Stomach (tissue), 9 donors: ENCODE results near the gene HLA-DOB. TPM values are rescaled to one million over a fixed set of nuclear protein-coding genes. Genes with fewer than 3 reads are reported as not detected.
A peak's percentile ranks its signal among the peaks of the same experiment; 100 is the strongest.
"Not testable (repeated sequence)": the region's sequence is repeated elsewhere in the genome, so short reads cannot be mapped to it uniquely, and the experiment has no call there.

Source experiments
- DNase-seq, 2 donors: peaks; one replicate each; pipeline versions ENCODE4 v3.0.0 to v3.0.0-alpha.2; 2013 to 2019
- H3K27ac ChIP-seq, 5 donors: fragments of 200-600 bp in 4 of 5; sonication (generic) in 4 of 5; one replicate each; pipeline ENCODE4 v1.5.1; 2013 to 2019; ENCODE audit warnings: mild to moderate bottlenecking in 1 of 5, moderate library complexity in 1 of 5
- H3K27me3 ChIP-seq, 3 donors: fragments of 200-600 bp; sonication (generic); one replicate each; pipeline ENCODE4 v1.5.1; 2017 to 2019; ENCODE audit warnings: mixed run types in 1 of 3
- H3K36me3 ChIP-seq, 4 donors: fragments of 200-600 bp; sonication (generic); 1 replicate in 3 of 4; 2 replicates in 1 of 4; pipeline ENCODE4 v1.5.1; 2016 to 2019
- H3K4me1 ChIP-seq, 4 donors: fragments of 200-600 bp; sonication (generic); one replicate each; pipeline ENCODE4 v1.5.1; 2016 to 2019
- H3K4me3 ChIP-seq, 4 donors: fragments of 200-600 bp; sonication (generic) in 3 of 4; one replicate each; pipeline ENCODE4 v1.5.1; 2016 to 2019; ENCODE audit warnings: mild to moderate bottlenecking in 1 of 4
- H3K9me3 ChIP-seq, 4 donors: fragments of 200-600 bp; sonication (generic); one replicate each; pipeline ENCODE4 v1.5.1; 2016 to 2019
- CTCF ChIP-seq, 7 experiments: fragments of 450-650 bp in 4 of 7; fragments of 200-600 bp in 3 of 7; sonication (generic) in 3 of 7; IDR thresholded peaks; one replicate each; pipeline ENCODE4 v1.5.1; 2016 to 2019; ENCODE audit warnings: antibody characterized with exemption in 7 of 7, control low read depth in 2 of 7, mild to moderate bottlenecking in 1 of 7
- EP300 ChIP-seq: sonication (generic); formaldehyde crosslinking; IDR thresholded peaks from one replicate; pipeline ENCODE4 v1.6.1; 2017; ENCODE audit warnings: antibody characterized with exemption
- POLR2A ChIP-seq, 4 donors: fragments of 450-650 bp; IDR thresholded peaks; one replicate each; pipeline ENCODE4 v1.6.1; 2016; ENCODE audit warnings: antibody characterized with exemption in 4 of 4, control low read depth in 2 of 4, mild to moderate bottlenecking in 1 of 4, moderate library complexity in 1 of 4
- POLR2AphosphoS5 ChIP-seq, 3 donors: sonication (generic); formaldehyde crosslinking; IDR thresholded peaks; one replicate each; pipeline ENCODE4 v1.6.1; 2016; ENCODE audit warnings: antibody characterized with exemption in 3 of 3
- WGBS, 5 donors: extraction: QIAGEN DNeasy Blood & Tissue Kit in 3 of 5; methylation state at CpG; one replicate each; pipeline versions ENCODE4 v1.1.5 to v1.1.7; 2013 to 2018; 5-methylcytosine and 5-hydroxymethylcytosine counted together
- intact Hi-C: fragments of 100-400 bp; cut with DNase I; formaldehyde crosslinking; loops from one replicate; pipeline ENCODE4 v1.15.1; 2023; ENCODE audit warnings: low total_unique reads
- polyA plus RNA-seq, 3 donors: library from polyadenylated mRNA; stranded (reverse); fragments of 200-250 nt; gene quantifications; one replicate each; pipeline ENCODE4 v1.2.3, GENCODE V29; 2013
- total RNA-seq, 5 donors: library from RNA; depleted of rRNA; stranded (reverse); fragments of >200 nt; gene quantifications; one replicate each; pipeline versions ENCODE4 v1.1.0 to v1.2.3, GENCODE V29; 2014 to 2016
- donor health status: healthy with polysubstance abuse.
- donor health status: Bipolar disorder and iron deficiency.
- donor health status: healthy.

The HLA-DOB gene
- total and polyA plus RNA-seq, 8 donors, result 0.81 to 62.9 (median 2.1) TPM; not detected in 2

GRCh38 chr6:32785781-32786533, 30.8 kb downstream of the HLA-DOB start:
- 25 to 44% (median 38%) methylated on average over 5 of the region's 5 CpGs for WGBS, 5 donors
- Histone ChIP-seq H3K9me3 (peaks cover 0 to 3% (median 0%) of the 10 kb centered on the region in 4 donors), H3K27me3 (peaks cover 0 to 27% (median 7%) of the 10 kb centered on the region in 3 donors), H3K4me1 (no peaks in the 10 kb centered on the region), H3K27ac (no peak overlapping the region), H3K36me3 (no peaks in the 10 kb centered on the region), H3K4me3 (no peak overlapping the region)
- intact Hi-C loops, result no loop called here
- no peak for TF ChIP-seq EP300
- peak in 4 of 7 experiments; percentile 20 to 39 (median 36) for TF ChIP-seq CTCF (IDR thresholded peaks at IDR 0.05)
- DNase-seq, result peak in 1 of 2 donors; percentile 79

GRCh38 chr6:32782923-32783322, 33.9 kb downstream of the HLA-DOB start:
- H3K4me1 ChIP-seq, H3K9me3 ChIP-seq, H3K36me3 ChIP-seq, intact Hi-C loops, DNase-seq, H3K4me3 ChIP-seq, H3K27ac ChIP-seq: not testable (repeated sequence)
- peaks cover 0 to 17% (median 7%) of the 10 kb centered on the region in 3 donors for H3K27me3 ChIP-seq

- no peaks in the 10 kb centered on the region for H3K36me3 ChIP-seq
- no peaks in the 10 kb centered on the region for H3K9me3 ChIP-seq
- no peaks in the 10 kb centered on the region for H3K27me3 ChIP-seq
- no peak overlapping the region for H3K27ac ChIP-seq
- H3K4me1 ChIP-seq, result no peaks in the 10 kb centered on the region
- no peak for DNase-seq
- TF ChIP-seq EP300 (no peak), POLR2A (IDR thresholded peaks at IDR 0.05) (no peak), CTCF (IDR thresholded peaks at IDR 0.05) (no peak), POLR2AphosphoS5 (IDR thresholded peaks at IDR 0.05) (no peak)
- H3K4me3 ChIP-seq, result no peak overlapping the region
- intact Hi-C loops, result no loop called here
Observed at GRCh38 chr6:32779036-32779435, 37.8 kb downstream of the HLA-DOB start.

- TF ChIP-seq POLR2A (IDR thresholded peaks at IDR 0.05) (no peak), EP300 (no peak), CTCF (IDR thresholded peaks at IDR 0.05) (no peak), POLR2AphosphoS5 (IDR thresholded peaks at IDR 0.05) (no peak)
- Histone ChIP-seq H3K36me3 (no peaks in the 10 kb centered on the region), H3K27ac (no peak overlapping the region), H3K4me3 (no peak overlapping the region), H3K9me3 (no peaks in the 10 kb centered on the region), H3K4me1 (no peaks in the 10 kb centered on the region), H3K27me3 (peaks cover 0 to 13% (median 0%) of the 10 kb centered on the region in 3 donors)
- no peak for DNase-seq
- WGBS, 5 donors, result 3 to 24% (median 10%) methylated on average over 1 of the region's 1 CpG
- intact Hi-C loops, result no loop called here
Observed at GRCh38 chr6:32775071-32775470, 41.7 kb downstream of the HLA-DOB start.

- 32 to 56% (median 49%) methylated on average over 1 of the region's 1 CpG for WGBS, 5 donors
- intact Hi-C loops, result no loop called here
- TF ChIP-seq POLR2A (IDR thresholded peaks at IDR 0.05) (no peak), POLR2AphosphoS5 (IDR thresholded peaks at IDR 0.05) (no peak)
Observed at GRCh38 chr6:32774426-32774825, 42.4 kb downstream of the HLA-DOB start.

More at GRCh38 chr6:32774426-32774825, 42.4 kb downstream of the HLA-DOB start:
- Histone ChIP-seq H3K27ac (no peak overlapping the region), H3K4me1 (no peaks in the 10 kb centered on the region), H3K9me3 (no peaks in the 10 kb centered on the region), H3K4me3 (no peak overlapping the region), H3K36me3 (no peaks in the 10 kb centered on the region), H3K27me3 (peaks cover 0 to 20% (median 3%) of the 10 kb centered on the region in 3 donors)
- DNase-seq, result no peak
